ENCODE results near the gene ZBTB4.

DNA sequence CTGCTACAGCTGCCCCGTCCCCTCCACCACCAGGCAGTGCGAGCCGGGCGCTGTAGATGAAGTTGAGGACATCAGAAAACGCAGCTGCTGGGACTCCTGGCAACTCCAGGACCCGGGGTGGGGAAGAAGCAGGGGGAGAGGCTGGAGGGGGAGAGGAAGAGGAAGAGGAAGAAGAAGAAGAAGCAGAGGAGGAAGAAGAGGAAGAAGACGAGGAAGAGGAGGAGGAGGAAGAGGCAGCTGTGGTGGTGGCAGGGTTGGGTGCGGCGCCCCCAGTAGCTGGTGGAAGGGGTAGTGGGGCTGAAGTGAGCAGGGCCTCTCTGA is 13.2 kb downstream of the ZBTB4 start:
- TF ChIP-seq, protein P1, sequence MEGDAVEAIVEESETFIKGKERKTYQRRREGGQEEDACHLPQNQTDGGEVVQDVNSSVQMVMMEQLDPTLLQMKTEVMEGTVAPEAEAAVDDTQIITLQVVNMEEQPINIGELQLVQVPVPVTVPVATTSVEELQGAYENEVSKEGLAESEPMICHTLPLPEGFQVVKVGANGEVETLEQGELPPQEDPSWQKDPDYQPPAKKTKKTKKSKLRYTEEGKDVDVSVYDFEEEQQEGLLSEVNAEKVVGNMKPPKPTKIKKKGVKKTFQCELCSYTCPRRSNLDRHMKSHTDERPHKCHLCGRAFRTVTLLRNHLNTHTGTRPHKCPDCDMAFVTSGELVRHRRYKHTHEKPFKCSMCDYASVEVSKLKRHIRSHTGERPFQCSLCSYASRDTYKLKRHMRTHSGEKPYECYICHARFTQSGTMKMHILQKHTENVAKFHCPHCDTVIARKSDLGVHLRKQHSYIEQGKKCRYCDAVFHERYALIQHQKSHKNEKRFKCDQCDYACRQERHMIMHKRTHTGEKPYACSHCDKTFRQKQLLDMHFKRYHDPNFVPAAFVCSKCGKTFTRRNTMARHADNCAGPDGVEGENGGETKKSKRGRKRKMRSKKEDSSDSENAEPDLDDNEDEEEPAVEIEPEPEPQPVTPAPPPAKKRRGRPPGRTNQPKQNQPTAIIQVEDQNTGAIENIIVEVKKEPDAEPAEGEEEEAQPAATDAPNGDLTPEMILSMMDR (IDR thresholded peaks at IDR 0.05; ENCODE audit: insufficient read depth, low read depth, low read length), result no peak
- no peak for TF ChIP-seq EZH2 (IDR thresholded peaks at IDR 0.05; ENCODE audit: insufficient read depth, low read length)
